ENCODE measurements around the gene FBXL16. TPM values are rescaled to one million over a fixed set of nuclear protein-coding genes. Genes with fewer than 3 reads are reported as not detected.

Gene FBXL16
- total and polyA plus RNA-seq, 9 of the 15 experiments (the other 6 are each of a cell fraction or from before 2014, with no cell fraction given), result 0.21 to 8.2 (median 1.7) TPM

DNA sequence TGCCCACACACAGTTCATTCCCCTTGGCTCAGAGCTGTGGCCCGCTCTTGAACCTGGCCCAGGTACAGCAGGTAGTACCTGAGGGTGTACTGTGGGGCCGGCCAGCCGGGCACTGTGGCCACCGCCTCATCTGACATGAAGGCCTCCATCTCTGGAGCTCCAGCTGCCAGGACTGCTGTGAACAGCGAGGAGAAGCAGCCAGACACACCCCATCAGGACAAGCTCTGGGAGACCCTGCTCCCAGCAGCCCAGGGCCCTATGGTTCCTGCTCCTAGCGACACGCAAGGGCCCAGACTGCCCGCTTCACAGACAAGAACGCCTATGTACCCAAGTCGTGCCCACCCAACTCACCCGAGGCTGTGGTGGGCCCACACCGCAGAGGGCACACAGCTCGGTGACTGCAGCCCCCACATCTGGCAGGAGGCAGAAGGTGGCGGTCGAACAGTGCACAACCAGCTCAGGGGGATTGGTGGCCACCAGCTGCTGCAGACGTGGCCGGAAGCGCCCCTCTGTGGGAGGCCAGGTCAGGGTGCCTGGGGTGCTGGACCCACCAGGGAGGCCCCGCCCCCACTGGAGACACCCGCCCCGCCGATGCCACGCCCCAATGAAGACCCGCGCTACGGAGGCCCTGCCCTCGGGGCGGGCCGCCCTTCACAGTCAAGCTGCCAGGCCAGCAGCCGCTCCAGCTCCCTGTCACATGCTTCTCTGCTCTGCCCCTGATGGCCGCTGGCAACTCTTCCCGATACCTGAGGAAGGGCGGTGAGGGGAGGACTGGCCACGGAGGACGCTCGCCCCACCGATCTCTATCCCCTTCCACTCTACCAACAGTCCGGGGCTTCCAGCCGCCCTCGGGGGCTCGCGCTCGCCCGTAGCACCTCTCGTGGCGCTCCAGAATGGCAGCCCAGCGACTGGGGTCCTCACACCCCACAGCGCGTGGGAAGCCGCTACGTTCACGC lies 26.5 kb downstream of the FBXL16 start (continued):
- TF ChIP-seq, protein P1, sequence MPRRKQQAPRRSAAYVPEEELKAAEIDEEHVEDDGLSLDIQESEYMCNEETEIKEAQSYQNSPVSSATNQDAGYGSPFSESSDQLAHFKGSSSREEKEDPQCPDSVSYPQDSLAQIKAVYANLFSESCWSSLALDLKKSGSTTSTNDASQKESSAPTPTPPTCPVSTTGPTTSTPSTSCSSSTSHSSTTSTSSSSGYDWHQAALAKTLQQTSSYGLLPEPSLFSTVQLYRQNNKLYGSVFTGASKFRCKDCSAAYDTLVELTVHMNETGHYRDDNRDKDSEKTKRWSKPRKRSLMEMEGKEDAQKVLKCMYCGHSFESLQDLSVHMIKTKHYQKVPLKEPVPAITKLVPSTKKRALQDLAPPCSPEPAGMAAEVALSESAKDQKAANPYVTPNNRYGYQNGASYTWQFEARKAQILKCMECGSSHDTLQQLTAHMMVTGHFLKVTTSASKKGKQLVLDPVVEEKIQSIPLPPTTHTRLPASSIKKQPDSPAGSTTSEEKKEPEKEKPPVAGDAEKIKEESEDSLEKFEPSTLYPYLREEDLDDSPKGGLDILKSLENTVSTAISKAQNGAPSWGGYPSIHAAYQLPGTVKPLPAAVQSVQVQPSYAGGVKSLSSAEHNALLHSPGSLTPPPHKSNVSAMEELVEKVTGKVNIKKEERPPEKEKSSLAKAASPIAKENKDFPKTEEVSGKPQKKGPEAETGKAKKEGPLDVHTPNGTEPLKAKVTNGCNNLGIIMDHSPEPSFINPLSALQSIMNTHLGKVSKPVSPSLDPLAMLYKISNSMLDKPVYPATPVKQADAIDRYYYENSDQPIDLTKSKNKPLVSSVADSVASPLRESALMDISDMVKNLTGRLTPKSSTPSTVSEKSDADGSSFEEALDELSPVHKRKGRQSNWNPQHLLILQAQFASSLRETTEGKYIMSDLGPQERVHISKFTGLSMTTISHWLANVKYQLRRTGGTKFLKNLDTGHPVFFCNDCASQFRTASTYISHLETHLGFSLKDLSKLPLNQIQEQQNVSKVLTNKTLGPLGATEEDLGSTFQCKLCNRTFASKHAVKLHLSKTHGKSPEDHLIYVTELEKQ (CRISPR knock-in tag; IDR thresholded peaks at IDR 0.05), result no peak
- TF ChIP-seq, protein P2, sequence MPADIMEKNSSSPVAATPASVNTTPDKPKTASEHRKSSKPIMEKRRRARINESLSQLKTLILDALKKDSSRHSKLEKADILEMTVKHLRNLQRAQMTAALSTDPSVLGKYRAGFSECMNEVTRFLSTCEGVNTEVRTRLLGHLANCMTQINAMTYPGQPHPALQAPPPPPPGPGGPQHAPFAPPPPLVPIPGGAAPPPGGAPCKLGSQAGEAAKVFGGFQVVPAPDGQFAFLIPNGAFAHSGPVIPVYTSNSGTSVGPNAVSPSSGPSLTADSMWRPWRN (IDR thresholded peaks at IDR 0.05; ENCODE audit: low read depth), result no peak
- TF ChIP-seq, protein P3, sequence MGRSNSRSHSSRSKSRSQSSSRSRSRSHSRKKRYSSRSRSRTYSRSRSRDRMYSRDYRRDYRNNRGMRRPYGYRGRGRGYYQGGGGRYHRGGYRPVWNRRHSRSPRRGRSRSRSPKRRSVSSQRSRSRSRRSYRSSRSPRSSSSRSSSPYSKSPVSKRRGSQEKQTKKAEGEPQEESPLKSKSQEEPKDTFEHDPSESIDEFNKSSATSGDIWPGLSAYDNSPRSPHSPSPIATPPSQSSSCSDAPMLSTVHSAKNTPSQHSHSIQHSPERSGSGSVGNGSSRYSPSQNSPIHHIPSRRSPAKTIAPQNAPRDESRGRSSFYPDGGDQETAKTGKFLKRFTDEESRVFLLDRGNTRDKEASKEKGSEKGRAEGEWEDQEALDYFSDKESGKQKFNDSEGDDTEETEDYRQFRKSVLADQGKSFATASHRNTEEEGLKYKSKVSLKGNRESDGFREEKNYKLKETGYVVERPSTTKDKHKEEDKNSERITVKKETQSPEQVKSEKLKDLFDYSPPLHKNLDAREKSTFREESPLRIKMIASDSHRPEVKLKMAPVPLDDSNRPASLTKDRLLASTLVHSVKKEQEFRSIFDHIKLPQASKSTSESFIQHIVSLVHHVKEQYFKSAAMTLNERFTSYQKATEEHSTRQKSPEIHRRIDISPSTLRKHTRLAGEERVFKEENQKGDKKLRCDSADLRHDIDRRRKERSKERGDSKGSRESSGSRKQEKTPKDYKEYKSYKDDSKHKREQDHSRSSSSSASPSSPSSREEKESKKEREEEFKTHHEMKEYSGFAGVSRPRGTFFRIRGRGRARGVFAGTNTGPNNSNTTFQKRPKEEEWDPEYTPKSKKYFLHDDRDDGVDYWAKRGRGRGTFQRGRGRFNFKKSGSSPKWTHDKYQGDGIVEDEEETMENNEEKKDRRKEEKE (IDR thresholded peaks at IDR 0.05; ENCODE audit: borderline replicate concordance in 1 of 2, control insufficient read depth in 1 of 2, low read depth in 2 of 2, low read length in 1 of 2), result no peak
- TF ChIP-seq, protein P4, sequence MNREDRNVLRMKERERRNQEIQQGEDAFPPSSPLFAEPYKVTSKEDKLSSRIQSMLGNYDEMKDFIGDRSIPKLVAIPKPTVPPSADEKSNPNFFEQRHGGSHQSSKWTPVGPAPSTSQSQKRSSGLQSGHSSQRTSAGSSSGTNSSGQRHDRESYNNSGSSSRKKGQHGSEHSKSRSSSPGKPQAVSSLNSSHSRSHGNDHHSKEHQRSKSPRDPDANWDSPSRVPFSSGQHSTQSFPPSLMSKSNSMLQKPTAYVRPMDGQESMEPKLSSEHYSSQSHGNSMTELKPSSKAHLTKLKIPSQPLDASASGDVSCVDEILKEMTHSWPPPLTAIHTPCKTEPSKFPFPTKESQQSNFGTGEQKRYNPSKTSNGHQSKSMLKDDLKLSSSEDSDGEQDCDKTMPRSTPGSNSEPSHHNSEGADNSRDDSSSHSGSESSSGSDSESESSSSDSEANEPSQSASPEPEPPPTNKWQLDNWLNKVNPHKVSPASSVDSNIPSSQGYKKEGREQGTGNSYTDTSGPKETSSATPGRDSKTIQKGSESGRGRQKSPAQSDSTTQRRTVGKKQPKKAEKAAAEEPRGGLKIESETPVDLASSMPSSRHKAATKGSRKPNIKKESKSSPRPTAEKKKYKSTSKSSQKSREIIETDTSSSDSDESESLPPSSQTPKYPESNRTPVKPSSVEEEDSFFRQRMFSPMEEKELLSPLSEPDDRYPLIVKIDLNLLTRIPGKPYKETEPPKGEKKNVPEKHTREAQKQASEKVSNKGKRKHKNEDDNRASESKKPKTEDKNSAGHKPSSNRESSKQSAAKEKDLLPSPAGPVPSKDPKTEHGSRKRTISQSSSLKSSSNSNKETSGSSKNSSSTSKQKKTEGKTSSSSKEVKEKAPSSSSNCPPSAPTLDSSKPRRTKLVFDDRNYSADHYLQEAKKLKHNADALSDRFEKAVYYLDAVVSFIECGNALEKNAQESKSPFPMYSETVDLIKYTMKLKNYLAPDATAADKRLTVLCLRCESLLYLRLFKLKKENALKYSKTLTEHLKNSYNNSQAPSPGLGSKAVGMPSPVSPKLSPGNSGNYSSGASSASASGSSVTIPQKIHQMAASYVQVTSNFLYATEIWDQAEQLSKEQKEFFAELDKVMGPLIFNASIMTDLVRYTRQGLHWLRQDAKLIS (CRISPR knock-in tag; IDR thresholded peaks at IDR 0.05), result no peak
- no peak for TF ChIP-seq ATF1 (CRISPR knock-in tag; IDR thresholded peaks at IDR 0.05)
- TF ChIP-seq ATF1 (tag; IDR thresholded peaks at IDR 0.05), result no peak
- no peak for TF ChIP-seq POLR2H (tag; IDR thresholded peaks at IDR 0.05; ENCODE audit: low read depth)
- TF ChIP-seq EWSR1 (IDR thresholded peaks at IDR 0.05; ENCODE audit: borderline replicate concordance, low read depth, partially characterized antibody), result no peak
- no peak for TF ChIP-seq STAG1 (CRISPR knock-in tag; IDR thresholded peaks at IDR 0.05; ENCODE audit: borderline replicate concordance)
- peak; percentile 80; the same call in 1 of the 2 replicates for TF ChIP-seq EP400 (IDR thresholded peaks at IDR 0.05)
- TF ChIP-seq CHD1 (IDR thresholded peaks at IDR 0.05; ENCODE audit: low read length), result peak; percentile 92
- TF ChIP-seq DIDO1 (tag; IDR thresholded peaks at IDR 0.05; ENCODE audit: low read depth), result no peak
- no peak for TF ChIP-seq MAFK (IDR thresholded peaks at IDR 0.05; ENCODE audit: low read length)
- no peak for TF ChIP-seq CREBBP (IDR thresholded peaks at IDR 0.05; ENCODE audit: low read depth, low read length)
- TF ChIP-seq ZBED1 (IDR thresholded peaks at IDR 0.05), result no peak; the same call in 1 of the 2 replicates
- 0 out of 2 replicates have a peak, but pooled peaks have one; percentile 5 for TF ChIP-seq CTBP1 (IDR thresholded peaks at IDR 0.05; ENCODE audit: borderline replicate concordance)

Measured in K562 (cell line).